ENCODE measurements around the gene EVA1C. TPM values are rescaled to one million over a fixed set of nuclear protein-coding genes. Genes with fewer than 3 reads are reported as not detected.
"Not testable (repeated sequence)": the region's sequence is repeated elsewhere in the genome, so short reads cannot be mapped to it uniquely, and the experiment has no call there.

EVA1C gene
- total and polyA plus RNA-seq, 10 of the 15 experiments (the other 5 are each of a cell fraction or from before 2014, with no cell fraction given), result 0.13 to 0.56 (median 0.34) TPM; not detected in 7

- Histone ChIP-seq H3K4me3 (no peak overlapping the region), H2AFZ (ENCODE audit: control insufficient read depth, low read depth, low read length) (no peak overlapping the region), H3K27me3 (replicated peaks in 1 of 2; ENCODE audit: control insufficient read depth in 2 of 2, insufficient read depth in 2 of 2, low read length in 1 of 2) (no peaks in the 10 kb centered on the region; a peak in 1 of 4 replicates), H3K9me3 (replicated peaks; ENCODE audit: control insufficient read depth, insufficient read depth, low read length) (no peaks in the 10 kb centered on the region), H3K79me2 (ENCODE audit: control insufficient read depth, insufficient read depth, low read length) (no peaks in the 10 kb centered on the region), H3K4me2 (ENCODE audit: control insufficient read depth, insufficient read depth) (no peak overlapping the region), H3K27ac (ENCODE audit: control insufficient read depth, insufficient read depth) (no peak overlapping the region), H4K20me1 (ENCODE audit: control insufficient read depth, insufficient read depth) (no peaks in the 10 kb centered on the region), H3K36me3 (ENCODE audit: control insufficient read depth in 2 of 2, insufficient read depth in 2 of 2, low read length in 1 of 2) (no peaks in the 10 kb centered on the region), H3K9ac (ENCODE audit: control insufficient read depth, insufficient read depth, low read length) (no peak overlapping the region), H3K4me1 (ENCODE audit: control insufficient read depth, insufficient read depth, low read length) (no peaks in the 10 kb centered on the region)
- RAD21 ChIA-PET (ENCODE audit: unreplicated experiment), result no interaction called here
- FAIRE-seq (no peak), ATAC-seq (no peak), DNase-seq (ENCODE audit: low read depth, low spot score) (no peak)
- in situ Hi-C loops (cut with MboI) (no loop called here), intact Hi-C loops (cut with micrococcal nuclease; ENCODE audit: unreplicated experiment) (no loop called here)
- SMC1A ChIA-PET (ENCODE audit: uncharacterized antibody, unreplicated experiment), result no interaction called here
- POLR2A ChIA-PET, result no interaction called here
- no TSS peak for BruUV-seq (replicated peaks)
- TF ChIP-seq E4F1 (IDR thresholded peaks at IDR 0.05; ENCODE audit: borderline replicate concordance, partially characterized antibody) (no peak), BCL3 (IDR thresholded peaks at IDR 0.05; ENCODE audit: borderline replicate concordance, insufficient read depth, low read depth, low read length, poor library complexity, severe bottlenecking) (no peak), ATF3 (IDR thresholded peaks at IDR 0.05; ENCODE audit: borderline replicate concordance, extremely low read depth, low read depth, low read length) (no peak), NKRF (conservative IDR thresholded peaks at IDR 0.05) (no peak), YY1 (IDR thresholded peaks at IDR 0.05; ENCODE audit: low read depth, low read length) (no peak)
- 46% methylated on average over 6 of the region's 6 CpGs for WGBS (ENCODE audit: insufficient coverage, insufficient replicate concordance, low lambda C conversion rate, missing lambda C conversion rate)
- CTCF ChIA-PET, result no interaction called here
Measured at GRCh38 chr21:32461503-32461902, 49.0 kb downstream of the EVA1C start.

GRCh38 chr21:32462564-32462963, 50.1 kb downstream of the EVA1C start:
- FAIRE-seq; H3K4me1 ChIP-seq (ENCODE audit: control insufficient read depth, insufficient read depth, low read length); RAD21 ChIA-PET (ENCODE audit: unreplicated experiment); CTCF ChIA-PET; H2AFZ ChIP-seq (ENCODE audit: control insufficient read depth, low read depth, low read length); SMC1A ChIA-PET (ENCODE audit: uncharacterized antibody, unreplicated experiment); ATAC-seq; H3K79me2 ChIP-seq (ENCODE audit: control insufficient read depth, insufficient read depth, low read length); H3K9me3 ChIP-seq (replicated peaks; ENCODE audit: control insufficient read depth, insufficient read depth, low read length); BruUV-seq (replicated peaks); H3K4me2 ChIP-seq (ENCODE audit: control insufficient read depth, insufficient read depth); DNase-seq (ENCODE audit: low read depth, low spot score); H3K27me3 ChIP-seq (replicated peaks in 1 of 2; ENCODE audit: control insufficient read depth in 2 of 2, insufficient read depth in 2 of 2, low read length in 1 of 2); H3K9ac ChIP-seq (ENCODE audit: control insufficient read depth, insufficient read depth, low read length); H3K27ac ChIP-seq (ENCODE audit: control insufficient read depth, insufficient read depth); H3K4me3 ChIP-seq; in situ Hi-C loops (cut with MboI); H4K20me1 ChIP-seq (ENCODE audit: control insufficient read depth, insufficient read depth); POLR2A ChIA-PET; intact Hi-C loops (cut with micrococcal nuclease; ENCODE audit: unreplicated experiment); H3K36me3 ChIP-seq (ENCODE audit: control insufficient read depth in 2 of 2, insufficient read depth in 2 of 2, low read length in 1 of 2): not testable (repeated sequence)
- WGBS (ENCODE audit: insufficient coverage, insufficient replicate concordance, low lambda C conversion rate, missing lambda C conversion rate), result 14% methylated on average over 3 of the region's 3 CpGs
